Tibial nerve (tissue), 4 donors: ENCODE results near the gene CABYR. TPM values are rescaled to one million over a fixed set of nuclear protein-coding genes. Genes with fewer than 3 reads are reported as not detected.

Experiments used
- DNase-seq, 2 donors: peaks; one replicate each; pipeline ENCODE4 v3.0.0-alpha.2; 2019; ENCODE audit warnings: low spot score in 2 of 2
- H3K27ac ChIP-seq, 4 donors: fragments of 200-600 bp; sonication (generic) in 3 of 4; one replicate each; pipeline ENCODE4 v1.5.1; 2017 to 2019; ENCODE audit warnings: mild to moderate bottlenecking in 1 of 4
- H3K27me3 ChIP-seq, 2 donors: fragments of 200-600 bp; sonication (generic) in 1 of 2; one replicate each; pipeline versions ENCODE4 v1.5.1 to v1.6.0; 2017 to 2019
- H3K36me3 ChIP-seq, 3 donors: fragments of 200-600 bp; sonication (generic); one replicate each; pipeline ENCODE4 v1.5.1; 2018 to 2019
- H3K4me1 ChIP-seq, 4 donors: fragments of 200-600 bp; sonication (generic) in 3 of 4; one replicate each; pipeline ENCODE4 v1.5.1; 2017 to 2019
- H3K4me3 ChIP-seq, 4 donors: fragments of 200-600 bp; sonication (generic) in 3 of 4; one replicate each; pipeline ENCODE4 v1.5.1; 2017 to 2019; ENCODE audit warnings: mild to moderate bottlenecking in 1 of 4, moderate library complexity in 1 of 4
- H3K9me3 ChIP-seq, 4 donors: fragments of 200-600 bp; sonication (generic) in 3 of 4; one replicate each; pipeline ENCODE4 v1.5.1; 2017 to 2019
- EP300 ChIP-seq, 2 donors: sonication (generic); formaldehyde crosslinking; IDR thresholded peaks; one replicate each; pipeline ENCODE4 v1.6.1; 2017; ENCODE audit warnings: antibody characterized with exemption in 2 of 2, mild to moderate bottlenecking in 1 of 2
- POLR2A ChIP-seq, 2 donors: fragments of 450-650 bp; IDR thresholded peaks; one replicate each; pipeline ENCODE4 v1.6.1; 2017; ENCODE audit warnings: antibody characterized with exemption in 2 of 2, mild to moderate bottlenecking in 2 of 2, moderate library complexity in 2 of 2
- WGBS, 2 donors: methylation state at CpG; one replicate each; pipeline ENCODE4 v1.1.5; 2018; 5-methylcytosine and 5-hydroxymethylcytosine counted together
- total RNA-seq, 4 donors: library from RNA; depleted of rRNA; stranded (reverse); fragments of >200 nt; gene quantifications; one replicate each; pipeline ENCODE4 v1.1.0, GENCODE V29; 2016
- TF ChIP-seq, protein P1 (sequence below), 5 experiments: fragments of 200-600 bp in 3 of 5; fragments of 450-650 bp in 2 of 5; sonication (generic) in 3 of 5; IDR thresholded peaks; one replicate each; pipeline ENCODE4 v1.5.1; 2016 to 2019; ENCODE audit warnings: antibody characterized with exemption in 5 of 5, mild to moderate bottlenecking in 3 of 5, moderate library complexity in 2 of 5

CABYR gene
- total RNA-seq, 4 donors from 2014 or later, result 0.30 to 1.5 (median 0.81) TPM

- TF ChIP-seq, protein P1, sequence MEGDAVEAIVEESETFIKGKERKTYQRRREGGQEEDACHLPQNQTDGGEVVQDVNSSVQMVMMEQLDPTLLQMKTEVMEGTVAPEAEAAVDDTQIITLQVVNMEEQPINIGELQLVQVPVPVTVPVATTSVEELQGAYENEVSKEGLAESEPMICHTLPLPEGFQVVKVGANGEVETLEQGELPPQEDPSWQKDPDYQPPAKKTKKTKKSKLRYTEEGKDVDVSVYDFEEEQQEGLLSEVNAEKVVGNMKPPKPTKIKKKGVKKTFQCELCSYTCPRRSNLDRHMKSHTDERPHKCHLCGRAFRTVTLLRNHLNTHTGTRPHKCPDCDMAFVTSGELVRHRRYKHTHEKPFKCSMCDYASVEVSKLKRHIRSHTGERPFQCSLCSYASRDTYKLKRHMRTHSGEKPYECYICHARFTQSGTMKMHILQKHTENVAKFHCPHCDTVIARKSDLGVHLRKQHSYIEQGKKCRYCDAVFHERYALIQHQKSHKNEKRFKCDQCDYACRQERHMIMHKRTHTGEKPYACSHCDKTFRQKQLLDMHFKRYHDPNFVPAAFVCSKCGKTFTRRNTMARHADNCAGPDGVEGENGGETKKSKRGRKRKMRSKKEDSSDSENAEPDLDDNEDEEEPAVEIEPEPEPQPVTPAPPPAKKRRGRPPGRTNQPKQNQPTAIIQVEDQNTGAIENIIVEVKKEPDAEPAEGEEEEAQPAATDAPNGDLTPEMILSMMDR (IDR thresholded peaks at IDR 0.05), result no peak
- no peak for TF ChIP-seq EP300 (IDR thresholded peaks at IDR 0.05)
- TF ChIP-seq POLR2A (IDR thresholded peaks at IDR 0.05), result no peak
- H3K36me3 ChIP-seq, result peaks cover 0 to 27% (median 0%) of the 10 kb centered on the region in 3 donors
- H3K4me3 ChIP-seq, result no peak overlapping the region
- peaks cover 0 to 2% (median 0%) of the 10 kb centered on the region in 4 donors for H3K4me1 ChIP-seq
- H3K27me3 ChIP-seq, result no peaks in the 10 kb centered on the region
- peaks cover 0 to 10% (median 0%) of the 10 kb centered on the region in 4 donors for H3K9me3 ChIP-seq
- H3K27ac ChIP-seq, result no peak overlapping the region
- DNase-seq, result no peak
Measured at GRCh38 chr18:24094561-24094960, 44.3 kb upstream of the CABYR start.

DNA sequence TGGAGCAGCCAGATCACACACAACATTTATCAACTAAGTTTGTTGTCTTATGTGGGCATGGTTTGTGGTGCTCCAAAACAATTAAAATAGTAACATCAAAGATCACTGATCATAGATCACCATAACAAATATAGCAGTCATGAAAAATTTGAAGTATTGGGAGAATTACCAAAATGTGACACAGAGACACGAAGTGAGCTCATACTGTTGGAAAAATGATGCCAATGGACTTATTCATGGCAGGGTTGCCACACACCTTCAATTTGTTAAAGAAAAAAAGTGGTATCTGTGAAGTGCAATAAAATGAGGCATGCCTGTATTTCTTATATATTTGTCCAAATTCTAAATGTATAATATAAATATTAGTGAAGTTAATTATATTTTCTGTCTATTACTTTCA is 42.9 kb upstream of the CABYR start:
- WGBS, 2 donors, result 85 to 88% methylated on average over 1 of the region's 1 CpG
- no peaks in the 10 kb centered on the region for H3K27me3 ChIP-seq
- H3K4me3 ChIP-seq, result no peak overlapping the region
- TF ChIP-seq POLR2A (IDR thresholded peaks at IDR 0.05), result no peak
- no peak for TF ChIP-seq EP300 (IDR thresholded peaks at IDR 0.05)
- TF ChIP-seq, protein P1 (IDR thresholded peaks at IDR 0.05), result no peak
- peaks cover 0 to 33% (median 0%) of the 10 kb centered on the region in 3 donors for H3K36me3 ChIP-seq
- no peaks in the 10 kb centered on the region for H3K4me1 ChIP-seq
- H3K9me3 ChIP-seq, result peaks cover 0 to 10% (median 0%) of the 10 kb centered on the region in 4 donors
- no peak for DNase-seq
- H3K27ac ChIP-seq, result no peak overlapping the region

DNA sequence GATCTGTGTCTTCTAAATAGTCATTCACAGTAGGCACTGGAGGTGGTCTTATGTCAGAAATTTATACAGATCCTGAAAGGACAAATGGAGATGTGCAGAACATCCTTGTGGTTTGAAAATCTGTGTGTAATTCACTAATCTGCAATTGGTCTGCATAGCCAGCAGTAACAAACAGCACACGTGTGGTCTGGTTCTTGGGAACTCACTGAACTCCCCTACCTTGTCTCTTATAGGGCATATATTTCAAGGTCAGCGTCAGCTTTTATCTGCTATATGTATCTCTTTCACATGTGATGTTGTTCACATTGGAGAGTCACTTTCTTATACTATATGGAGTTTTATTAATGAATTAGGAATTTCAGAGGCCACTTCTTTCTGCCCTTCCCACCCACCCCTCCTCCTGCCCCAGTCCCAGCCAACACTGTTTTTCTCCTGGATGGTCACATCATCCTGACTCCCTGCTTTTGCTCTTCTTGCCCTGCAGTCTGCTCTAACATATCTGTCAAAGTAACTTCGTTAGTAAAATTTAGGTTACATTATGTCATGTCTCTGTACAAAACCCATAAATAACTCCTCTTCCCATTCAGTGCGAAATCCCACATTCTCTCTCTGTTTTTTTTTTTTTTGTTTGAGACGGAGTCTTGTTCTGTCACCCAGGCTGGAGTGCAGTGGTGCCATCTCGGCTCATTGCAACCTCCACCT is 35.4 kb upstream of the CABYR start:
- peaks cover 0 to 4% (median 0%) of the 10 kb centered on the region in 4 donors for H3K4me1 ChIP-seq

GRCh38 chr18:24104486-24104885 is 34.4 kb upstream of the CABYR start:
- Histone ChIP-seq H3K9me3 (no peaks in the 10 kb centered on the region), H3K4me1 (peaks cover 0 to 4% (median 0%) of the 10 kb centered on the region in 4 donors), H3K36me3 (peaks cover 0 to 14% (median 0%) of the 10 kb centered on the region in 3 donors), H3K27me3 (no peaks in the 10 kb centered on the region), H3K27ac (no peak overlapping the region), H3K4me3 (no peak overlapping the region)
- no peak for DNase-seq
- 59 to 70% methylated on average over 4 of the region's 4 CpGs for WGBS, 2 donors
- TF ChIP-seq, protein P1 (IDR thresholded peaks at IDR 0.05), result no peak
- no peak for TF ChIP-seq EP300 (IDR thresholded peaks at IDR 0.05)
- TF ChIP-seq POLR2A (IDR thresholded peaks at IDR 0.05), result no peak

More for the DNA sequence above, 35.4 kb upstream of the CABYR start:
- no peak overlapping the region for H3K27ac ChIP-seq
- WGBS, 2 donors, result 52 to 54% methylated on average over 6 of the region's 6 CpGs
- H3K9me3 ChIP-seq, result no peaks in the 10 kb centered on the region
- no peaks in the 10 kb centered on the region for H3K27me3 ChIP-seq
- DNase-seq, result no peak
- no peak overlapping the region for H3K4me3 ChIP-seq
- peaks cover 0 to 17% (median 0%) of the 10 kb centered on the region in 3 donors for H3K36me3 ChIP-seq
- TF ChIP-seq POLR2A (IDR thresholded peaks at IDR 0.05), result no peak
- no peak for TF ChIP-seq EP300 (IDR thresholded peaks at IDR 0.05)
- TF ChIP-seq, protein P1 (IDR thresholded peaks at IDR 0.05), result no peak

GRCh38 chr18:24108641-24109040 is 30.2 kb upstream of the CABYR start:
- 74 to 85% methylated on average over 1 of the region's 1 CpG for WGBS, 2 donors
- TF ChIP-seq, protein P1 (IDR thresholded peaks at IDR 0.05), result no peak
- TF ChIP-seq POLR2A (IDR thresholded peaks at IDR 0.05) (no peak), EP300 (IDR thresholded peaks at IDR 0.05) (no peak)
- peaks cover 0 to 7% (median 0%) of the 10 kb centered on the region in 3 donors for H3K36me3 ChIP-seq
- H3K27me3 ChIP-seq, result no peaks in the 10 kb centered on the region
- H3K27ac ChIP-seq, result peak overlapping the region in 1 of 4 donors; percentile 22
- H3K4me3 ChIP-seq, result no peak overlapping the region
- no peaks in the 10 kb centered on the region for H3K9me3 ChIP-seq
- H3K4me1 ChIP-seq, result peaks cover 0 to 4% (median 0%) of the 10 kb centered on the region in 4 donors
- DNase-seq, result no peak
